NCI-H2107 (cell line): ENCODE measurements around the gene TRIM26.
"Not testable (repeated sequence)": the region's sequence is repeated elsewhere in the genome, so short reads cannot be mapped to it uniquely, and the experiment has no call there.

Experiments used
- DNase-seq: peaks from one replicate; lab custom pipeline; 2025; lab: John Stamatoyannopoulos, UW

Gene TRIM26

DNA sequence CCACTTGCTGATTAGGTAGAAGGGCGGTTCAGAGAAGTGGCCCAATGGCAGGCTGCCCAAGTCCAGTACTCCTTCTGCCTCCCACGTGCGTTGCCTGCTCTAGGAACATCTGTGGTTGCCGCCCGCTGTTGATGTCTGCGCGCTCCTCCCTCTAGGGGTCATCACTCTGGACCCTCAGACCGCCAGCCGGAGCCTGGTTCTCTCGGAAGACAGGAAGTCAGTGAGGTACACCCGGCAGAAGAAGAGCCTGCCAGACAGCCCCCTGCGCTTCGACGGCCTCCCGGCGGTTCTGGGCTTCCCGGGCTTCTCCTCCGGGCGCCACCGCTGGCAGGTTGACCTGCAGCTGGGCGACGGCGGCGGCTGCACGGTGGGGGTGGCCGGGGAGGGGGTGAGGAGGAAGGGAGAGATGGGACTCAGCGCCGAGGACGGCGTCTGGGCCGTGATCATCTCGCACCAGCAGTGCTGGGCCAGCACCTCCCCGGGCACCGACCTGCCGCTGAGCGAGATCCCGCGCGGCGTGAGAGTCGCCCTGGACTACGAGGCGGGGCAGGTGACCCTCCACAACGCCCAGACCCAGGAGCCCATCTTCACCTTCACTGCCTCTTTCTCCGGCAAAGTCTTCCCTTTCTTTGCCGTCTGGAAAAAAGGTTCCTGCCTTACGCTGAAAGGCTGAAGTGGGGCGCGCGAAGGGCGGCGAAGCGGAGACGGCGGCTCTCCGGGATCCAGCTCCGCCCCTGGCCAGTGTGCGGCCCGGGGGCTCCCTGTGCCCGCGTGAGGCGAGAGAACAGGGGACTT lies 41.3 kb downstream of the TRIM26 start:
- DNase-seq: no peak

DNA sequence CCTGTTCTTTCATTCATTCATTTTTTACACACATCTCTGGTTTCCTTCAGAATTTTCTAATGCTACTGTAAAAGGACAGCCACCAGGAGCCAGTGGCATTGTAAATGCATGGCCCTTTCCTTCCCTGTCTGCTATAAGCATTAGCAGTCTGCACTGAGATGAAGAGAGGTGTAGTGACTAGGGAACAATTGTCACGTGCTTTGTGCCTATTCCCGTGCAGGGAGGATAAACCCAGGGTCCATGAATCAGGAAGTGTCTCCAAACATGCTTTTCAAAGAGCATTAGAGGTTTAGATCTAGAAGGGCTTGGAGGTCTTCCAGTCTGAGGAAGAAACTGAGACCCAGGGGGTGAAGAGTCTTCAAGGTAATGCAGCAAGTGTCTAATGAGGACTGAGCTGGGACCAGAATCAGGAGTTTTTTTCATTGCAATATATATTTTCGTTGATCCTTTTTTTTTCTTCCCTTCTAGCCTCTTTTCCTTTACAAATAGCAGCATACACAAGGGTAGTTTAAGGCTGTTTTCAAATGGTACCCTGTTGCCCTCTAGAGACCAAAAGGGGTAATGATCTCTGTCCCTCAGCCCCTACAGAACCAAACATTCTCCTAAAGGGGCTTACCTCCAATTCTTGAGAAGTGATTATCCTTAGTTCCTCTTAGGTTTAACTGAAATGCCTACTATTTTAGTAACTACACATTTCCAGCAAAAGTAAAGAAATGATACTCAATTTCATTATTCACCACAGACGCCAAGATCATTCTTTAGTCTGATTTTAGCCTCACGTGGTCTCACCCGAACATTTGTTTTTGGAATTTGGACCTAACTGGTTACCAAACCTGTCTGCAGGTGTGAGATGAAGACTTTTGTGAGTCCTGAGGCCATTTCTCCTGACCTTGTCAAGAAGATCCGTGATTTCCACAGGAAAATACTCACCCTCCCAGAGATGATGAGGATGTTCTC lies 43.3 kb downstream of the TRIM26 start:
- DNase-seq: no peak

DNA sequence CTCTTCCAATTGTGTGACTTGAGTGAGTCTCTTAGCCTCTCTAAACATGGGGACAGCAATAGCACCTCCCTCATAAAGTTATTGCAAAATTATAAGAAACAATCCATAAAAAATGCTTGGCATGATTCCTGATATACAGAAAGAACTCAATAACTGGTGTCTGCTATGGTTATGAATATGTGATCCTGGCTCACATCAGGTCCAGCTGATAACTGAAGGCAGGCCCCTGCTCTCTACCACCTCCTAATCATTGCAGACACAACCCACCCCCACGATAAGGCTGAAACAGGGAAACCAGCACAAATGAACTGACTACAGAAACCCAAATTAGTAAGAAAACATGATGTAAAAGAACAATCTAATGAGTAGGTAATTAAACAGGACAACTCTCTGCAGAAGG lies 44.5 kb downstream of the TRIM26 start:
- no peak for DNase-seq

DNA sequence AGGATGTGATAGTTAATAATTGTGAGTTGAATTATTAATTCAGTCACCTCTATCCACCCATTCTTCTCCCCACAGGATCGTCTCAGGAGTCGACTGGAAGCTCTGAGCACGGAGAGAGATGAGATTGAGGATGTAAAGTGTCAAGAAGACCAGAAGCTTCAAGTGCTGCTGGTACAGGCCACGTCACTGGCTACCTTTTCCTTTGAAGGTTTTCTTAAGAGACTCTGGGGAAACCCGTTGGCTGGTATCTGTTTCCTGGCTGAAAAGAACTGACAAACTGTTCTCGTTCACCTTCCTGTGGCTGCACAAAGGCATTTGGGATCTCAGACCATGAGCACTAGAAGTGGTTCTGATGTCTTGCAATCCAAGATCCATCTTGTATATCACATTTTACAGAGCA lies 46.1 kb downstream of the TRIM26 start:
- DNase-seq: no peak

DNA sequence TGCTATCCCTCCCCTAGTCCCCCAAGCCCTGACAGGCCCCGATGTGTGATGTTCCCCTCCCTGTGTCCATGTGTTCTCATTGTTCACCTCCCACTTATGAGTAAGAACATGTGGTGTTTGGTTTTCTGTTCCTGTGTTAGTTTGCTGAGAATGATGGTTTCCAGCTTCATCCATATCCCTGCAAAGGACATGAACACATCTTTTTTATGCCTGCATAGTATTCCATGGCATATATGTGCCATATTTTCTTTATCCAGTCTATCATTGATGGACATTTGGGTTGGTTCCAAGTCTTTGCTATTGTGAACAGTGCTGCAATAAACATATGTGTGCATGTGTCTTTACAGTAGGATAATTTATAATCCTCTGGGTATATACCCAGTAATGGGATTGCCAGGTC lies 48.0 kb downstream of the TRIM26 start:
- not testable (repeated sequence) for DNase-seq

DNA sequence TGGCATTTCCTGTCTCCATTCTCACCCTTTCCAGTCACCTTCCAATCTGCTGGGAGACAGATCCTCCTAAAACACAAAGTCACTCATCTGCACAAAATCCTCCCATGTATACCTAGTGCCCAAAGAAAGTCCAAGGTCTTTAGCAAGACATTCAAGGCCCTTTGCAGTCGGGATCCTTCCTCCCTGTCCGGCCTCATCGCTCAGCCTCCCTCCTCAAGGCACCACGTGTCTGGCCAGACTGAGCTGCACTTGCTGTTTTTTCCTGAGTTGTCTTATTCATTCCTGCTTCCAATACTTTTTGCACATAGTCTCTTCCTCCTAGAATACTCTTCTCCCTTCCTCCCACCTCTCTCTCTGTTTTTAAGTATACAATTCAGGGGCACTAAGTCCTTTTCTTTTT lies 48.5 kb downstream of the TRIM26 start:
- no peak for DNase-seq

DNA sequence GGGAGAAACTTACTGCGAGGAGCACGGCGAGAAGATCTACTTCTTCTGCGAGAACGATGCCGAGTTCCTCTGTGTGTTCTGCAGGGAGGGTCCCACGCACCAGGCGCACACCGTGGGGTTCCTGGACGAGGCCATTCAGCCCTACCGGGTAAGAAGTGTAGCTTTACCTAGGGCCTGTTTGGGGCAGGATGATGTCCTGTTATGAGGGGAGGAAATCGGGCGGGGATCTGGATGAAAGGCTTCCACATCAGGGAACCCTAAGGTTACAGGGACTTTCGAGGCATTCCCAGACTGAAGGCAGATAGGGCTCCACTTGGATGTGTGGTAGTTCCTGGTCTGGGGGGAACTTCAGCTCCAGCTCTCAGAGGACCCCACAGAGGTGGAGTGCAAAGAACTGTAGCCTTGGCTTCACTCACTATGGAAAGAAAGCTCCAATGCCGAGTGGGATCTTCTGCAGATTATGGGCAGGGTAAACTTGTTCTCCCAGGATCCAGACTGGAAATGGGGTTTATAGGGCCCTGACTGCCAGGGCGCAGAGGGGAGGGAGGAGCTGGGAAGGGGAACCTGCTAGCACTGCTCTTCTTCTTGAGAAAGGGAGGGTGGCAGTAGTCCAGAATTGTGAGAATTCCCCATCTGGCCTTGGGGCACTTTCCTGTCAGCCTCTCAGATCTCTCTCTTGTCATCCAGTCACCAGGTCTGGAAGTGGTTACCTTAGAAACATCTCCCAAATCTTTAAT lies 49.1 kb downstream of the TRIM26 start:
- no peak for DNase-seq

DNA sequence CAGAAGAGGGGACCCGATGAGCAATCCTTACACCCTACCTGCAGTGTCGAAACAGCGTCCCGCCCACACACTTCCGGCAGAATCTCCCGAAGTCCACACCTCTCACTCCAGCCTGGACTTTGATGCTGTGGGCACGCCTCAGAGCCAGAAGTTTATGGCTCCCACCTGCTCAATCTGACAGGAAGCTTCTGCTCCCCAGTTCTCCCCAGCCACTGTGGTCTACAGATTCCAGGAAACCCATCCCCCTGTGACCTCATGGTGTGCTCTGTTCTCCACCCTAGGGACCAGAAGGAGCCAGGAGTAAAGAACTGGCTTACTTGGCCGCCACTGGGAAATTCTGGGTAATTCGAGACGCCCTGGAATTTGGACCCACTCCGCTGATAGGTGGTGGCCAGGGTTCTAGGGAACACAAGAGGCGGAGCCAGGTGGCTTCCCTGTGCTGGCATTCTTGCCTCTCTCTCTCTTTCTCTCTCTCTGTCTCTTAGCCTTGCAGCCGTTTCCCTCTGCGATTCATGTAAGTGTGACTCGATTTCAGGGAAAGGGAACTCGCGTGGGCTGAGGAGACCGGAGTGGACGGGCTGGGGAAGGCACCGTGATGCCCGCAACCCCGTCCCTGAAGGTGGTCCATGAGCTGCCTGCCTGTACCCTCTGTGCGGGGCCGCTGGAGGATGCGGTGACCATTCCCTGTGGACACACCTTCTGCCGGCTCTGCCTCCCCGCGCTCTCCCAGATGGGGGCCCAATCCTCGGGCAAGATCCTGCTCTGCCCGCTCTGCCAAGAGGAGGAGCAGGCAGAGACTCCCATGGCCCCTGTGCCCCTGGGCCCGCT lies 49.9 kb downstream of the TRIM26 start, which contains the start of gene TRIM15:
TRIM15 (plus strand) TSS at position 457 of the 828 bp plus-strand sequence; CDS start at position 596, 139 bp downstream.
- no peak for DNase-seq

DNA sequence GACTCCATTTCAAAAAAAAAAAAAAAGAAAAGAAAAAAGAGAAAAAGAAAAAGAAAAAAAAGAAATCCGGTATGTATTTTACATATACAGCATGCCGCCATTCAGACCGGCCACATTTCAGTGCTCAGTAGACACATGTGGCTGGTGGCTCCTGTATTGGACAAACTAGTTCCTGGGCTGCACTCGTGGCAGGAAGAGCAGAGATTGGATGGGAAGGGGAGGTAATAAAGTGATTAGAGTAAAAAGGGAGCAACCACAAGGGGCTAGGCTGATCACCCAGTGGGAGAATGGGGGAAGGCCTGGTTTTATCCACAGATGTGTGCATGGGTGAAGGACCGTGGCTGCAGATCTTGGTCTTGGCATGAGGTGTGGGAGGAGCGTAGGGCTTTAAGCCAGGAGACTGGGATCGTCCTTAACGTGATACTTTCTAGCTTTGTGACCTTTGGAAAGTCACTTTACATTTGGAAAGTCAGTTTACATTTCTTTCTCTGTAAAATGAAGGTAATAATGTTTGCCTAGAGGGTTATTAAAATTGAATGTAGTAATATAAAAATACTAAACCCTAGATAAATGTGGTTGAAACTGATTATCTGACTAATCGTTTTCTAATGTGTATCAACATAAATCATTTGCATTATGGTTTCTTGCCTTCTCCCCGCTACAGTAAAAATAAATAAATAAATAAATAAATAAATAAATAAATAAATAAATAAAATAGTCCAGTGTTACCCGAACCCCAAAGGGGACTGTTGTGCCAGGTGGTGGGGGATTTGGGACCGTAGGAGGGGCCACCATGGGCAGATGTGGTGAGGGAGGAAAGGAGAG lies 50.7 kb downstream of the TRIM26 start:
- DNase-seq: no peak

DNA sequence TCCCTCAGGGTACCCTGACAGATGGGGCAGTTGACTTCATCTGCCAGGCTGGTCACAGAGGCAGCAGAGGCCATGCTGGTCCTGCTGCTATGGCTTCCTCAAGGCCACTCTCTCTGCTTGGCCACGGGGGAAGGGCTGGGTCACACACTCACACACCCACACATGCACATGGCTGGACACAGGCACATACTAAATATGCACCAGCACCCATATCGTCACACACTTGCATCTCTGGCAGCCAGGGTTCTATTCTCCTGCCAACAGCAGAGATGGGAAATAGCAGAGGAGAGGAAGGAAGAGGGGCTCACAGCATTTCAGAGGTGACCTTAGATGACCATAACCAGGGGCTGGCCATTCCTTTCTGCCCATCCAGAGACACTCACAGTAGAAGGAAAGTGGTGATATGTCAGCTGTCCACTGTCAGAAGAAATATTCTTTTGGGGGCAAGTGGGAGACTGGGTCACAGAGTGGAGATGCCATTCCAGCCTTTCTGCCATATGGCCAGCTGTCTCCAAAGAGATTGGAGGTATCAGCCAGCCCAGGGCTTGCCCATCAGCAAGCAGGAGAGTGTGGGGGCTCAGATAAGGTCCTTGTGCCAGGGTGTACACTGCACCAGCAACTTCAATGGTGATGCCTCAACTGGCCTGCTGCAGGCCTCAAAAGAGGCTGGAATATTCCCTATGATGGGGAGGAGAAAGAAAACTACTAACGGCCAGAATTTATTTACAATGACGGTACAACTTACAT lies 52.2 kb downstream of the TRIM26 start, which contains the start of gene TRIM10:
TRIM10 (minus strand) TSS at position 427 of the 747 bp plus-strand sequence; CDS start at position 74, 353 bp downstream.
- DNase-seq: no peak

DNA sequence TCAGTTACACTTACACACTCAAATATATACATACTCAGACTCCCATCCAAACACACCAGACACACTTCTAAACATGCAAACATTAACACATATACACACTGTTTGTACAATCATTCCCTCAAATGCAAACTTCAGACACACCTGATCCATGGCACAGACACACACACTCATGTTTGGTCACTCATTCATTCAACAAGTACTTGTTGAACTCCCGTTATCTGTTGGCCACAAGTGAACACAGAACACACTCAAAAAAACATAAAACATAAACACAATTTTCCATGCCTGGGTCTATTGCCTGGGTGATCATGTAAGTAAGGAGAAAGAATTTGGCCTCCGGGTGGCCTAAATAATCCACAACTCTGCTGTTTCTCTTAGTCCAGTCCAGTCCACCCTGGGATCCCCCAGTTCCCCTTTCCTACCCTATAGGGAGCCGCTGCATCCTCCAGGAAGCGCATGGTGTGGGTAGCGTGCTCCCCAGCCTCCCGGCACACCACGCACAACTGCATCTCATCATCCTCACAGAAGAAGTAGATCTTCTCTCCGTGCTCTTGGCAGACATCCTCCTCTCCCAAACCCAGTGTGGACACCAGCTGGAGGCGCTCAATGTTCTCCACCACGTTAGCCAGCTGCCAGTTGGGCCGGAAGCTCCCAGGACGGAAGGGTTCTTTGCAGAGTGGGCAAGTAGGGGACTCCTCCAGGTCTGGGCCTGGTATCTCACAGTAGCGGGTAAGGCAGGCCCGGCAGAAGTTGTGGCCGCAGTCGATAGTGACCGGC lies 53.0 kb downstream of the TRIM26 start:
- DNase-seq: no peak

DNA sequence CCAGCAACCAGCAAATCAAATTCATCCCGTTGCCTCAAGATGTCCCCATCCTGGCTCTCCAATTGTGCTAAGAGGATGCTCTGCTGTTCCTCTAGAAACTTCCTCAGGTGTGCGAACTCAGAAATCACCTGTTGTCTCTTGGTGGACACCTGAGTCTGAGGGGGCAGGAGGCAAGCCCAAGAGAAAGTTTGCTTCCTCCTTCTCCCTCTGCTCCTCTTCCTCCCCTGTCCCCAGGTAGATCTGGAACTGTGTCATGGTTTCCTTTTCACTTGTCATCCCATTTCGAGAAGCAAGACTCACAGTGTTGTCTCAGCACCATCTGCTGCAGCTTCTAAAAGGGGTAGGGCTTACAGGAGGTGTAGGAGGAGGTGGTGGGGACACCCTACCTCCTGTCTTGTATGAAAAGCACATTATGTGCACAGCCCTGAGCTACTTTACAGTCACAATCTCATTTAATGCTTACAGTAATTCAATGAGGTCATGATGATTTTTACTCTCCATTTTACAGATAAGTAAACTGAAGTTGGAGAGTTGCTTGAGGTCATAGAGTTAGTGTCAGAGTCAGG lies 54.6 kb downstream of the TRIM26 start:
- DNase-seq: no peak

DNA sequence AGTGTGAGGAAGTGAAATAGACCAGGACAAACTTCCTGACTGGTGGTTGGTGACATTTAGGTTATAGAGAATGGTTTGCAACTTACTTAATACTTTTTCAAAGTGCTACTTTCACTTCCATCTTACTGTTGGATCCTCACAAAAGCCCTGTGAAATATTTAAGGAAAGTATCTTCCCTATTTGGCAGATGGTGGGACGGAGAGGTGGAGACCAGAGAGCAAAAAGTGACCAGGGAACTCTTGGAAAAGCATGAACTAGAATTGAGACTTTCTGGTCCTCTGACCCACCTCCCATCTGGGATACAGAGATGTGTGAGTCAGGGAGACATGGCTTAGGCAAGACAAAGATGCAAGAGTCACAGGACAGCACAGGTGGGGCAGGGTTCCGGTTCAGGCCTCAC lies 55.2 kb downstream of the TRIM26 start:
- DNase-seq: no peak

DNA sequence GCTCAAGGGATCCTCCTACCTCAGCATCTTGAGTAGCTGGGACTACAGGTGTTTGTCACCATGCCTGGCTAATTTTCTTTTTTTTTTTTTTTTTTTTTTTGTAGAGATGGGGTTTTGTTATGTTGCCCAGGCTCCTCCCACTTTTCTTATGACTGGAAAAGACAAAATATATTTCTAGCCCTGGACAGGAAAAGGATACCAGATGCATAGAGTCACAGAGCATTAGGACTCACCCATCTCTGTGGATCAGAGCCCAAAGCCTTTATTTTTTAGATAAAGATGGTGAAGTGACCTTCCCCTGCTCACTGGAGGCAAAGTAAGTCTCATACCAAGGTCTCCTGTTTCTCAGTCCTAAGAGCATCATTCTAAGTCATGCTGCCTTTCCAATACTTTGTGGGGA lies 55.6 kb downstream of the TRIM26 start:
- DNase-seq: no peak

DNA sequence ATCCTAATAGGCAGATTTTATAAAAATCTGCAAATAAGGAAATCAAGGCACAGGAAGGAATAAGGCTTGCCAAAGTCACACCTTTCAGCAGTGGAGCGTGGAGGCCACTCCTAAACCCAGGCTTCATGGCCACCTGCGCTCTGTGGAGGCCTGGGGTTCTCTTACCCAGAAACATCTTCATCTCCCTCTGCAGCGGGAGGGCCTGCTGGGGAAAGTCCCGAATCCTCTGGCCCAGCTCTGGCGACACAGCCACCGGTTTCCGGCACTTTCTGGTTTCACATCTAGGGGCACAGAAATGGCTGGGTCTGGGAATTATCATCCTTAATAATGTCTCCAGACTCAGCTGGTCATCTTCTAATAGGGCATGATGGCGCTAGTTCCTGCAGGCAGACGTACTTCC lies 56.4 kb downstream of the TRIM26 start:
- DNase-seq: no peak

DNA sequence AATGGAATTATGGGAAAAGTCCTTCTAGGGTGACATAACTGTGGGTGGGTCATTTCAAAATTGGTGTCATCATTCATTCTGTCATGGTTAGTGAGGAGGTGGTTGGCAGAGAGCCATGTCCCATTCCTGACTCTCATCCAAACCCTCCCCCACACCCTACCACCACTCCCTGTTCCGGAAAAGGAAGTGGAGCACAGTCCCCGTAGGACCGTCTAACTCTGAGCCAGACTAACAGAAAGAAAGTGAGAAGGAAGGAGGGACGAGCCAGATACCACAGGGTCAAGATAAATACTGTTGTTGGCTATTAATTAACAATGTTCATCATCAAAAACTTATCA lies 57.0 kb downstream of the TRIM26 start:
- DNase-seq: no peak

DNA sequence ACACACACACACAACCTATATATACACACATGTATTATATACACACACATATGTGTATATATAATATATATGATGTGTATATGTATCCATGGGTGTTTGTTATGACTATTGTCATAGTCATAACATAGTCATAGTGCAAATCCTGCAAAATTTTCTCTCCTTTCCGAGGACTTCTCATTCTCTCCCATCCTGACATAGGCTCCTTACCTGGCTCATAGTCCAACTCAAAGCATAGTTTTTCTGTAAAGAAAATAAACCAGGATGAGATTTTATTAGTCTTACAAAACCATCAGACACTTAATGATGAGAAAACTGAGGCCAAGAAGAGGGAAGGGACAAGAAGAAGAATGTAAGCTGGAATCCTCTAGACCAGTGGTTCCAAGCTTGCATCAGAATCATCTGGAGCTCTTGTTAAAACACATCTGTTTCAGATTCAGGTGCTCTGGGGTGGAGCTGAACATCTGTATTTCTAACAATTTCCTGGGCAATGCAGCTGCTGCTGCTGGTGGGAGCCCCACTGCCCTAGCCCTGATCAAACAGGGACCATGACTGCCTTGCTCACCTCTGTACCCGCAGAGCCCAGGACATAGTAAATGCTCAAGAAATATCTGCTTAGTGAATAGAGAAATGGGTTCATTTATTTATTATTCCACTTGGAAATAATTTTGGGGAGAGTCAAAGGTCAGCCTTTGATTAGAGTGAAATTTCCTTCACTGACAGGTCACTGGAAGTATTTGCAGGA lies 57.5 kb downstream of the TRIM26 start:
- no peak for DNase-seq
